A549 (cell line): ENCODE data around the gene DCLK2. TPM values are rescaled to one million over a fixed set of nuclear protein-coding genes. Genes with fewer than 3 reads are reported as not detected.
A peak's percentile ranks its signal among the peaks of the same experiment; 100 is the strongest.

Experiments used
- ATAC-seq, 2 experiments: fragments of 200-7000 bp in 1 of 2; fragments of >200 bp in 1 of 2; cut with Nextera tagmentation in 1 of 2; cut with Tn5 transposase in 1 of 2; 3 replicates each; pipeline versions ENCODE4 v1.8.0 to v1.9.1; 2018 to 2020; ENCODE audit warnings: mild to moderate bottlenecking in 1 of 2, moderate library complexity in 1 of 2
- CTCF ChIA-PET: fragments of 300-600 bp; sonication (Branson Sonifier 250); formaldehyde crosslinking; extraction: SDS; loops from one replicate; lab custom pipeline; 2021; ENCODE audit warnings: antibody characterized with exemption, inconsistent platforms; lab: Yijun Ruan, JAX
- POLR2A ChIA-PET: fragments of 350-600 bp; formaldehyde crosslinking; extraction: SDS; loops from one replicate; lab custom pipeline; 2021; ENCODE audit warnings: antibody characterized with exemption, inconsistent platforms; lab: Yijun Ruan, JAX
- DNase-seq, 2 experiments: peaks; one replicate each; pipeline versions ENCODE4 v3.0.0 to v3.0.0-alpha.2; 2011 to 2016; ENCODE audit warnings: low read depth in 1 of 2, low spot score in 1 of 2
- FAIRE-seq: peaks from 2 replicates; lab custom pipeline; 2011; peaks lifted over from hg19 to GRCh38; lab: Jason Lieb, UNC
- H3K27ac ChIP-seq, 2 experiments: fragments of >200 bp; sonication (Bioruptor Twin); formaldehyde crosslinking; 3 replicates each; pipeline ENCODE4 v1.5.1; 2016 to 2017
- H3K4me1 ChIP-seq: fragments of >200 bp; sonication (Bioruptor Twin); formaldehyde crosslinking; 3 replicates; pipeline ENCODE4 v1.6.1; 2016
- H3K4me2 ChIP-seq: fragments of >200 bp; sonication (Bioruptor Twin); formaldehyde crosslinking; 3 replicates; pipeline ENCODE4 v1.6.1; 2016
- H3K4me3 ChIP-seq: fragments of >200 bp; sonication (Bioruptor Twin); formaldehyde crosslinking; 3 replicates; pipeline ENCODE4 v1.5.1; 2016
- H3K9me3 ChIP-seq: fragments of >200 bp; sonication (Bioruptor Twin); formaldehyde crosslinking; 3 replicates; pipeline ENCODE4 v1.6.1; 2016
- BCL3 ChIP-seq: fragments of >200 bp; sonication (Bioruptor Twin); formaldehyde crosslinking; IDR thresholded peaks from 3 replicates; pipeline ENCODE4 v1.6.1; 2016
- CBX8 ChIP-seq: fragments of 200-600 bp; sonication (generic); IDR thresholded peaks from 2 replicates; pipeline ENCODE4 v1.6.1; 2016
- CTCF ChIP-seq: fragments of >200 bp; sonication (Bioruptor Twin); formaldehyde crosslinking; IDR thresholded peaks from 3 replicates; pipeline ENCODE4 v1.5.1; 2016
- ELK1 ChIP-seq: fragments of 150-350 bp; IDR thresholded peaks from 2 replicates; pipeline ENCODE4 v1.6.1; 2014; ENCODE audit warnings: low read depth, mild to moderate bottlenecking, low read length
- EP300 ChIP-seq, 2 experiments: fragments of >200 bp; sonication (Bioruptor Twin); formaldehyde crosslinking; IDR thresholded peaks; 2 replicates in 1 of 2; 3 replicates in 1 of 2; pipeline ENCODE4 v1.6.1; 2016 to 2017
- ESRRA ChIP-seq: fragments of 150-350 bp; IDR thresholded peaks from 2 replicates; pipeline ENCODE4 v1.6.1; 2014; ENCODE audit warnings: mild to moderate bottlenecking, low read length, borderline replicate concordance
- FOSB ChIP-seq: fragments of 250-450 bp; sonication (Bioruptor Pico); IDR thresholded peaks from 2 replicates; pipeline ENCODE4 v1.5.0; 2020; ENCODE audit warnings: mild to moderate bottlenecking, moderate library complexity
- FOSL2 ChIP-seq, 2 experiments: fragments of 450-650 bp in 1 of 2; fragments of >200 bp in 1 of 2; sonication (Bioruptor Twin) in 1 of 2; formaldehyde crosslinking; IDR thresholded peaks; 2 replicates each; pipeline versions ENCODE4 v1.5.0 to v1.6.1; 2016 to 2020; ENCODE audit warnings: mild to moderate bottlenecking in 1 of 2, moderate library complexity in 1 of 2
- FOXS1 ChIP-seq: fragments of 250-450 bp; sonication (Bioruptor Pico); IDR thresholded peaks from 2 replicates; pipeline ENCODE4 v1.5.0; 2020; ENCODE audit warnings: mild to moderate bottlenecking, moderate library complexity
- HDAC2 ChIP-seq: fragments of 200-600 bp; sonication (generic); IDR thresholded peaks from 2 replicates; pipeline ENCODE4 v1.6.1; 2016
- HEYL ChIP-seq: fragments of 250-450 bp; sonication (Bioruptor Pico); IDR thresholded peaks from 2 replicates; pipeline ENCODE4 v1.8.0; 2021; ENCODE audit warnings: mild to moderate bottlenecking, moderate library complexity
- HOXA7 ChIP-seq: fragments of 250-450 bp; sonication (Bioruptor Pico); IDR thresholded peaks from 2 replicates; pipeline ENCODE4 v1.5.0; 2020; ENCODE audit warnings: mild to moderate bottlenecking, moderate library complexity
- HOXB5 ChIP-seq: fragments of 250-450 bp; sonication (Bioruptor Pico); IDR thresholded peaks from 2 replicates; pipeline ENCODE4 v1.5.0; 2020; ENCODE audit warnings: mild to moderate bottlenecking, moderate library complexity
- JUNB ChIP-seq: fragments of >200 bp; sonication (Bioruptor Twin); formaldehyde crosslinking; IDR thresholded peaks from 2 replicates; pipeline ENCODE4 v1.6.1; 2016
- KDM1A ChIP-seq: fragments of 200-600 bp; sonication (generic); IDR thresholded peaks from 2 replicates; pipeline ENCODE4 v1.6.1; 2016; ENCODE audit warnings: low read depth, mild to moderate bottlenecking
- MAX ChIP-seq: IDR thresholded peaks from 2 replicates; pipeline ENCODE4 v1.6.1; 2012
- NFE2L2 ChIP-seq: fragments of 150-350 bp; conservative IDR thresholded peaks from 2 replicates; pipeline ENCODE4 v1.6.1; 2014; ENCODE audit warnings: low read length
- NPAS2 ChIP-seq: fragments of 250-450 bp; sonication (Bioruptor Pico); IDR thresholded peaks from 2 replicates; pipeline ENCODE4 v1.8.0; 2022; ENCODE audit warnings: mild to moderate bottlenecking, moderate library complexity, borderline replicate concordance
- PBX3 ChIP-seq: IDR thresholded peaks from 2 replicates; pipeline ENCODE4 v1.6.1; 2012
- PHF8 ChIP-seq: fragments of 200-600 bp; sonication (generic); IDR thresholded peaks from 2 replicates; pipeline ENCODE4 v1.6.1; 2016; ENCODE audit warnings: low read depth, mild to moderate bottlenecking, antibody characterized with exemption, moderate library complexity, borderline replicate concordance
- USF2 ChIP-seq: fragments of 450-650 bp; IDR thresholded peaks from 2 replicates; pipeline ENCODE4 v1.6.1; 2014; ENCODE audit warnings: antibody characterized with exemption
- ZFP36 ChIP-seq: fragments of 450-650 bp; IDR thresholded peaks from 2 replicates; pipeline ENCODE4 v1.6.1; 2014; ENCODE audit warnings: borderline replicate concordance; ENCODE audit not compliant: partially characterized antibody
- WGBS: methylation state at CpG from one replicate; pipeline ENCODE4 v1.1.6; 2017; ENCODE audit errors: missing lambda C conversion rate; 5-methylcytosine and 5-hydroxymethylcytosine counted together
- polyA plus RNA-seq, 4 experiments: library from polyadenylated mRNA; depleted of rRNA in 3 of 4; stranded (reverse); fragments of >200 nt; fragmentation: RNase III in 1 of 4; extraction: RNeasy Plus Mini Kit Qiagen cat#74134 plus additional on column Dnase treatment in 1 of 4; gene quantifications; 2 replicates in 3 of 4; 3 replicates in 1 of 4; pipeline ENCODE4 v1.2.3, GENCODE V29; 2011 to 2017

DCLK2 gene
- polyA plus RNA-seq, 2 of the 4 experiments (the other 2 are of a cell fraction) = 8.1 to 11.6 TPM

GRCh38 chr4:150050566-150050965 is 27.7 kb upstream of the DCLK2 start:
- Histone ChIP-seq H3K4me1 (peaks cover 11% of the 10 kb centered on the region), H3K9me3 (no peaks in the 10 kb centered on the region), H3K27ac (no peak overlapping the region), H3K4me2 (no peak overlapping the region), H3K4me3 (no peak overlapping the region)
- ChIA-PET CTCF (no interaction called here), POLR2A (no interaction called here)
- TF ChIP-seq CBX8 = no peak
- no peak for TF ChIP-seq FOSB (CRISPR knock-in tag)
- no peak for TF ChIP-seq ZFP36
- no peak for TF ChIP-seq HOXA7
- TF ChIP-seq HEYL = no peak
- no peak for TF ChIP-seq KDM1A
- no peak for TF ChIP-seq FOSL2 (IDR thresholded peaks at IDR 0.05)
- no peak for TF ChIP-seq FOSL2 (CRISPR knock-in tag; IDR thresholded peaks at IDR 0.05)
- no peak for TF ChIP-seq ELK1
- no peak for TF ChIP-seq PBX3
- no peak for TF ChIP-seq CTCF
- TF ChIP-seq USF2 = no peak
- FAIRE-seq (no peak), ATAC-seq (no peak), DNase-seq (no peak)
- 91% methylated on average over 4 of the region's 4 CpGs for WGBS

- Histone ChIP-seq H3K4me1 (peaks cover 16% of the 10 kb centered on the region), H3K4me2 (no peak overlapping the region), H3K9me3 (no peaks in the 10 kb centered on the region), H3K4me3 (no peak overlapping the region)
- no peak for TF ChIP-seq HEYL
- no peak for TF ChIP-seq HDAC2
- TF ChIP-seq MAX = no peak
- TF ChIP-seq HOXB5 (CRISPR knock-in tag) = no peak
- TF ChIP-seq FOXS1 (CRISPR knock-in tag) = no peak
- TF ChIP-seq, all 56 proteins: peak for 0
- DNase-seq (no peak), ATAC-seq (no peak), FAIRE-seq (no peak)
- POLR2A ChIA-PET = no interaction called here
- CTCF ChIA-PET = no interaction called here
- peak overlapping the region in 1 of 2 experiments; percentile 41; a peak in 2 of 6 replicates for H3K27ac ChIP-seq
- WGBS = 69% methylated on average over 3 of the region's 3 CpGs
These were observed 27.1 kb upstream of the DCLK2 start for GRCh38 chr4:150051111-150051510.

- peak overlapping the region; percentile 88 for H3K27ac ChIP-seq
- DNase-seq = peak in 1 of 2 experiments; percentile 63
- POLR2A ChIA-PET = no interaction called here
- ATAC-seq = peak in 1 of 2 experiments; percentile 61; a peak in 3 of 6 replicates
- CTCF ChIA-PET = interaction anchor here (1.5 to 2.4 kb wide), 2 partner anchors 23 to 162 kb away, joined by 3 to 6 read pairs; partner anchors contain the start of gene DCLK2
- no peak overlapping the region for H3K4me3 ChIP-seq
- H3K9me3 ChIP-seq = peaks cover 7% of the 10 kb centered on the region; the same call in 1 of the 3 replicates
- peaks cover 26% of the 10 kb centered on the region for H3K4me1 ChIP-seq
- FAIRE-seq = no peak
- 0% methylated on average over 1 of the region's 1 CpG for WGBS
- H3K4me2 ChIP-seq = peak overlapping the region; percentile 53
- TF ChIP-seq HOXB5 (CRISPR knock-in tag) (peak; percentile 53; the same call in 1 of the 2 replicates), NPAS2 (CRISPR knock-in tag) (no peak), NFE2L2 (no peak), CTCF (no peak), ESRRA (no peak), JUNB (no peak), BCL3 (no peak), EP300 (IDR thresholded peaks at IDR 0.05) (no peak), HDAC2 (no peak), PHF8 (no peak), FOSL2 (IDR thresholded peaks at IDR 0.05) (no peak), FOSL2 (CRISPR knock-in tag; IDR thresholded peaks at IDR 0.05) (peak; percentile 19; the same call in 1 of the 2 replicates), PBX3 (no peak)
These were observed 22.8 kb upstream of the DCLK2 start for GRCh38 chr4:150055467-150055866.
